Measurements from ENCODE around the gene TNIP2. TPM values are rescaled to one million over a fixed set of nuclear protein-coding genes. Genes with fewer than 3 reads are reported as not detected.

The TNIP2 gene
- total RNA-seq, 4 donors from 2014 or later = 21.8 to 36.0 (median 30.8) TPM

GRCh38 chr4:2802618-2803531 is 46.7 kb upstream of the TNIP2 start:
- H3K27me3 ChIP-seq = no peaks in the 10 kb centered on the region
- DNase-seq (ENCODE audit: low spot score in 2 of 2) = peak; percentile 62 to 78
- H3K36me3 ChIP-seq = no peaks in the 10 kb centered on the region
- no peak overlapping the region for H3K4me3 ChIP-seq
- H3K4me1 ChIP-seq = peaks cover 98% of the 10 kb centered on the region
- TF ChIP-seq EP300 (IDR thresholded peaks at IDR 0.05) (no peak), POLR2A (IDR thresholded peaks at IDR 0.05) (no peak), POLR2AphosphoS5 (IDR thresholded peaks at IDR 0.05) (no peak), CTCF (IDR thresholded peaks at IDR 0.05) (no peak)
- WGBS = 94% methylated on average over 21 of the region's 27 CpGs
- peak overlapping the region; percentile 61 for H3K27ac ChIP-seq
- H3K9me3 ChIP-seq = no peaks in the 10 kb centered on the region

DNA sequence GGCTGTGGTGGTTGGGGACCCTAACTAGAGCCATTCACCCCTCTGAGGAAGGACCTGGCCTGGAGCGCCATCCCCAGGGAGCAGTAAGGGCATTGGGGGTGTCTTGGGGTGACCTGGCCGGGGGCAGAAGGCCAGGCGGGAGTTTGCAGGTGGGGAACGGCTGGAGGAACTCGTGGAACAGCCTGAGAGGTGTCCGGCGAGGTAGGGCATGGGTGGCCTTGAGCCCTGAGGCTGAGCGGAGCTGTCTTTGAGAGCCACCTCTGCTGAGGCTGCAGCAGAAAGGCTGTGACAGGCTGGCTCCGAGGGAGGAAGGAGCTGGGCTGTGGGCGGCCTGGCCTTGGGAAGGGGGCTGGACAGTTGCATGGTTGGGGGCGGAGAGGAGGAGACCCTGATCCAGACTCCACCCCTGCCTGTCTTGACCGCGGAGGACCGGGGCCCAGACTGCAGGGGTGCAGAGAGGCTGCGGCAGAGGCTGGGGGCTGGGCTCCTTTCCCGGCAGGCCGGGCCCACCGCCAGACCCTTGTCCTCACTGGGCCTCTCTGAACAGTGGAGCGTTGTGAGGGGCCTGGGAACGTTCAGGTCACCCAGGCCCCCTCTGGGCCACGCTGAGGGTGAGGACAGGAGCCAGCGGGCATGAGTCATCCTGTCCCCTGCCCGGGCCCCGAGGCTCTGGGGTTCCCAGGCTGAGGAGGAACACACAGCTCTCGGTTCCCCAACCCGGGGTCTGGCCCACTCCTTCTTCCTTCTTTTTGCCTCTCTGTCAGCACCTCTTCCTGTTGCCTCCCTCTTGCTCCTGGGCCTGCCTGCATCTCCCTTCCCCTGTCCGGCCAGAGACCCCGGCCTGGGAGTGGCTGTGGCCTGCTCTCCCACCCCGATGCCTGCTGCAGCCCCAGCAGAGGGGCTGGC is 44.8 kb upstream of the TNIP2 start:
- DNase-seq (ENCODE audit: low spot score in 2 of 2) = peak; percentile 85 to 91
- TF ChIP-seq CTCF (IDR thresholded peaks at IDR 0.05) = no peak
- TF ChIP-seq EP300 (IDR thresholded peaks at IDR 0.05) = no peak
- peak in 2 of 3 donors; percentile 28 to 33 for TF ChIP-seq POLR2AphosphoS5 (IDR thresholded peaks at IDR 0.05)
- peaks cover 98% of the 10 kb centered on the region for H3K4me1 ChIP-seq
- 24% methylated on average over 11 of the region's 29 CpGs for WGBS
- no peaks in the 10 kb centered on the region for H3K36me3 ChIP-seq
- peak overlapping the region; percentile 84 for H3K27ac ChIP-seq
- no peaks in the 10 kb centered on the region for H3K27me3 ChIP-seq
- peak overlapping the region; percentile 40 for H3K4me3 ChIP-seq
- H3K9me3 ChIP-seq = no peaks in the 10 kb centered on the region

DNA sequence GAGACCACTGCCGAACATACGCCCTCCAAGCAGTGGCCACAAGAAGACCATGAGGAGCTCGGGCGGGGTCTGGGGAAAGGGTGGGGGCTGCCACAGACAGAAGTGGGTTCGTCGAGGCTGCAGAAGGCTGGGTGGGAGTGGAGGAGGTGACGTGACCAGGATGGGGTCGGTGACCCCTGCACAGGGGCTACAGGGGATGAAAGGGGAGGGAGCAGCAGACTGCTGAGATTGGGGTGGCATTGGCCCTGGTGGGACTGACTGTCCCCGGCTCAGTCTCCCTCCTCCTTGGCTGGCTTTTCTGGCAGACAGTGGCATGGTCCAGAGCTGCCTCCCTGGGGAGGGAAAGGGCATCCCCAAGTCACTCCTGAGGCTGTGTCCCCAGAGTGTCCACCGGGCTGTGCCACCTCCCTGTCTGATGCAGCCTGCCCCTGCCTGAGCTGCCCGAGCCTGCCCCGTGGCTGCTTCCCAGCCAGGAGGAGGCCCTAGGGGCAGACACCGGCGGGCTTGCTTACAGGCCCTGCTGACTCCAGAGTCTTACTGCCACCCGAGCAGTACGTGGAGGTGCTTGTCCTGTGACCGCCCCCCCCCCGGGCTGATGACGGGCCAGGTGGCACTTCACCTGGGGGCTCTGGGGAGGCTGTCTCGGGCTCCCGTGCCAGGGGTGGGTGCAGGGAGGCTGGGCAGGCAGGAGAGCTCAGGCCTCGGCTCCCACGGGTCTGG is 44.0 kb upstream of the TNIP2 start:
- DNase-seq (ENCODE audit: low spot score in 2 of 2) = peak; percentile 74 to 76
- Histone ChIP-seq H3K36me3 (no peaks in the 10 kb centered on the region), H3K27ac (peak overlapping the region; percentile 84), H3K27me3 (no peaks in the 10 kb centered on the region), H3K4me1 (peaks cover 98% of the 10 kb centered on the region), H3K9me3 (no peaks in the 10 kb centered on the region), H3K4me3 (peak overlapping the region; percentile 40)
- TF ChIP-seq EP300 (IDR thresholded peaks at IDR 0.05) = no peak
- 48% methylated on average over 12 of the region's 23 CpGs for WGBS

DNA sequence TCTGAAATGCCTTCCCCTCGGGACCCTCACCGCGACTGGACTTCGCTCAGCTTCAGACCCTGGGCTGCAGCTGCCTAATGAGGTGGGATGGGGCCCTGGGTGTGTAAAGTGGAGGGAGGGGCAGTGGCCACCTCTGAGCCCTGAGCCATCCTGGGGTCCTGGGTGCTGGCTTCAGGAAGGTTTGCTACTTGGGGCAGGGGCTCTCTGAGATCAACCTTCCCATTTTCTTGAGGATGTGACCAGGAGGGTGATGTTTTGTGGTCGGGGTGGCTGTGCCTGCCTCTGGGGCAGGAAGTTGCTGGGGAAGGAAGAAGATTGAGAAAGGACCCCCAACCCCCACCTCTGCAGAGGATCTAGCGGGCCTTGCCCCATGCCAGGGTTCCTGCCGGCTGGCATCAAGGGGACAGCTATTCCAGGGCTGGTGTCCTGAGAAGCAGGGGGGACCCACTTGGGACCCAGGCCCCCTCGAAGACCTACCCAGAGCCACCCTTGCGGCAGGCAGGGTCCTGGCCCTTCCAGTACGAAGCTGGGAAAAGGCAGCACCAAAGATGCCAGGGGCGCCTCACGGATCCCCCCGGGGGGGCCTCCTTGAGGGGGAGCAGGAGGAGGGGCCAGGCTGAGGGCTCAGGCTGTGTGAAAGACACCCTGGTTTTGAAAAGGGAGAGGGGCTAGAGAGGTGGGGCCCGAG is 43.2 kb upstream of the TNIP2 start:
- H3K27ac ChIP-seq = peak overlapping the region; percentile 84
- H3K36me3 ChIP-seq = no peaks in the 10 kb centered on the region
- H3K27me3 ChIP-seq = no peaks in the 10 kb centered on the region
- peak; percentile 69 to 75 for DNase-seq (ENCODE audit: low spot score in 2 of 2)
- no peaks in the 10 kb centered on the region for H3K9me3 ChIP-seq
- H3K4me1 ChIP-seq = peaks cover 98% of the 10 kb centered on the region
- WGBS = 48% methylated on average over 8 of the region's 14 CpGs
- H3K4me3 ChIP-seq = peak overlapping the region; percentile 40
- no peak for TF ChIP-seq POLR2AphosphoS5 (IDR thresholded peaks at IDR 0.05)
- TF ChIP-seq CTCF (IDR thresholded peaks at IDR 0.05) = no peak
- no peak for TF ChIP-seq EP300 (IDR thresholded peaks at IDR 0.05)
- TF ChIP-seq POLR2A (IDR thresholded peaks at IDR 0.05) = no peak

All from suprapubic skin (tissue), 4 donors.